Effector CD4-positive, alpha-beta T cell (primary cell): ENCODE results near the gene MAPK14.
"Not testable (repeated sequence)": the region's sequence is repeated elsewhere in the genome, so short reads cannot be mapped to it uniquely, and the experiment has no call there.

ENCODE experiments used
- DNase-seq: peaks from one replicate; pipeline ENCODE4 v3.0.0-alpha.2; 2020

MAPK14 gene

GRCh38 chr6:36070252-36070651, 42.6 kb downstream of the MAPK14 start:
- no peak for DNase-seq

DNA sequence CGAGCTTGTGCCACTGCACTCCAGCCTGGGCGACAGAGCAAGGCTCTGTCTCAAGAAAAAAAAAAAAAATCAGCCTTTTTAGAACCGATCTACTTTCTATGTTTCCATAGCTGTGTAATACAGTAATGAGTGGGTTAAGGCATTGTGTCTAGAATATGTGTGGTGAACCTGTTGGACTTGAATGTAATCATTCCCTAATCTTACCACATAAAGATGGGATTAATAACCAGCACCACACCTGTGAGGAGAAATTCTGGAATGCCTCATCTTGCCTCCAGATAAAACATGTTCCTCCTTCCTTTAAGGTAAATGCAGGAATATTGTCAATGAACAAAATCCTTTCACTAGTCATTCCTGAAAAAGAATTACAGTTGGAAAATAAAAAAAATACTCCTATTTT, 43.7 kb downstream of the MAPK14 start:
- no peak for DNase-seq

- DNase-seq: no peak
These were observed 44.1 kb downstream of the MAPK14 start for GRCh38 chr6:36071714-36072113.

- no peak for DNase-seq
These were observed 45.1 kb downstream of the MAPK14 start for GRCh38 chr6:36072681-36073080.

GRCh38 chr6:36073587-36073986, 46.0 kb downstream of the MAPK14 start:
- DNase-seq: no peak

DNA sequence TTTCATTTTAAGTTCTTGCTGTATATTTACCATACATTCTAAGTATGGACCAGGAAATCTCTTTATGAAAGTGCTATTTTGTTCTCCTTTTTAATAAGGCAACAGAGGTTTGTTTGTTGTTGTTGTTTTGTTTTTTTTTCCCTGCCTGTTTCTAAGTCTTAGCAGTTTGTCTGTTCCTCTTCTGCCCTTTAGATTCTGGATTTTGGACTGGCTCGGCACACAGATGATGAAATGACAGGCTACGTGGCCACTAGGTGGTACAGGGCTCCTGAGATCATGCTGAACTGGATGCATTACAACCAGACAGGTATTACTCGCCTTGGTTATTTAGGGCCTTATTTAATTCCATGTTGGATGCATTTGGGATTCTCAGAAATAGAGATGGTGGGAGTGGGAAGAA, 48.0 kb downstream of the MAPK14 start:
- no peak for DNase-seq

GRCh38 chr6:36076178-36077063, 48.8 kb downstream of the MAPK14 start:
- no peak for DNase-seq

DNA sequence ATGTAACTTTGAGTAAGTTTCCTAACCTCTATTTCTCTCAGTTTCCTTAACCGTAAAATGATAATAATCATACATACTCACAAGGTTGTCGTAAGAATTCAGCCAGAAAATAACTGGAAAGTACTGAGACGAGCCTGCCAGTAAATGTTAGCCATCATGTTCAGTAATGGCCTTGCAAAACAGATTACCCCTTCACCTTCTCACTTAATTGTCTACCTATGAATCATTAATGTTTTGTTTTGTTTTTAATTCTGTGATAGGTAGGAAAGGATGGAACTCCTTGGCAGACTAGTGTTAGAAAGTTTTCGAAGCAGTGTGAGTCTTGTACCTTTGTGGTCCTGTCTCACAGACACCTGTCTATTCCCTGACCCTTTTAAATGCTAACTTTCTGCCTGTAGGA, 50.6 kb downstream of the MAPK14 start:
- no peak for DNase-seq

DNA sequence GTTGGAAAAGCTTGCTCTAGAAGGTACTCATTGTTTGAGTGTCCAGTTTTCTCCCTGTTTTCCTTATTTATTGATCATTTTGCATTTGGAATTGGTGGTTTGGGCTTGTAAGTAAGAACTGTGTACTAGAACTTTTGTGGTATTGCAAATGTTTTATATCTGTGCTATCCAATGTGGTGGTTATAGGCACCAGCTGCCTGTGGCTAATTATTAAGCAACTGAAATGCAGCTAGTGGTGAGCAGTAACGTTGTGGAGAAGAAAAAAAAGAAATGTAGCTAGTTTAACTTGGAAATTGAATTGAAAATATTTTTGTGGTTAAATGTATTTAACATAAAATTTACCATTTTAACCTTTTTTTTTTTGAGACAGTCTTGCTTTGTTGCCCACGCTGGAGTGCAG, 52.0 kb downstream of the MAPK14 start:
- DNase-seq: no peak

GRCh38 chr6:36082318-36082717, 54.7 kb downstream of the MAPK14 start:
- no peak for DNase-seq

DNA sequence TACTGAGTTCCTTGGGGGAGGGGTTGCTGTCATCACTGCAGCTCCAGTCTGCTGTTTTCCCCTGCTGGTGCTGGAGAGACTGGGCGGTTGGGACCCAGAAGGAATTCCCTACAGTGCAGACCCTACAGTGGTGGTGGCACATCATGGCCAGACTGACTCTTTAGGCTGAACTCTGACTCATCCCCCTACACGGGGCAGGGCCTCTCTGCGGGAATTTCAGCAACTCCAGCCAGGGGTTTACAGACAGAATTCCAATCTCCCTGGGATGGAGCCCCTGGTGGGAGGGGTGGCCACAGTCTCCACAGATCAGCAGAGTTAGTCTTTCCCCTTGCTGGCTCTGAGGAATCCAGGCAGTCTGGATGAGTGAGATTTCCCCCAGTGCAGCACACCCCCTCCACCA, 55.8 kb downstream of the MAPK14 start:
- no peak for DNase-seq

- DNase-seq: not testable (repeated sequence)
These were observed 60.6 kb downstream of the MAPK14 start for GRCh38 chr6:36088204-36088603.

- no peak for DNase-seq
These were observed 61.4 kb downstream of the MAPK14 start for GRCh38 chr6:36089048-36089447.

DNA sequence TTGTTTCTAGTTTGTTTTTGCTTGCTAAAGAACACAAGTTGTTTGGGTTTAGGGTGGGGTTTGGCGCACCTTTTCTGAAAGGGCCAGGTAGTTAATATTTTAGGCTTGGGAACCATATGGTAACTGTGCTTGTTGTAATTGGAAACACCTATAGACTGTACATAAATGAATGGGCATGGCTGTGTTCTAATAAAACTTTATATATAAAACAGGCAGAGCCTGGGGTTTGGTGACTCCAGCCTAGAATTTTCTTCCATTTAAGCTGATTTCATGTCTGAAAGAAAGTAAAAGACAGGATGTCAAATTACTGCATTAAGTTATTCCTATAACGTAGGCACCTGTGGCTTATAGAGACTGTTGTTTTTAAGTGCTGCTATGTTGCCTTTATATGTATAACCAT, 66.6 kb downstream of the MAPK14 start:
- no peak for DNase-seq

GRCh38 chr6:36094753-36095496, 67.3 kb downstream of the MAPK14 start:
- DNase-seq: peak; percentile 80

DNA sequence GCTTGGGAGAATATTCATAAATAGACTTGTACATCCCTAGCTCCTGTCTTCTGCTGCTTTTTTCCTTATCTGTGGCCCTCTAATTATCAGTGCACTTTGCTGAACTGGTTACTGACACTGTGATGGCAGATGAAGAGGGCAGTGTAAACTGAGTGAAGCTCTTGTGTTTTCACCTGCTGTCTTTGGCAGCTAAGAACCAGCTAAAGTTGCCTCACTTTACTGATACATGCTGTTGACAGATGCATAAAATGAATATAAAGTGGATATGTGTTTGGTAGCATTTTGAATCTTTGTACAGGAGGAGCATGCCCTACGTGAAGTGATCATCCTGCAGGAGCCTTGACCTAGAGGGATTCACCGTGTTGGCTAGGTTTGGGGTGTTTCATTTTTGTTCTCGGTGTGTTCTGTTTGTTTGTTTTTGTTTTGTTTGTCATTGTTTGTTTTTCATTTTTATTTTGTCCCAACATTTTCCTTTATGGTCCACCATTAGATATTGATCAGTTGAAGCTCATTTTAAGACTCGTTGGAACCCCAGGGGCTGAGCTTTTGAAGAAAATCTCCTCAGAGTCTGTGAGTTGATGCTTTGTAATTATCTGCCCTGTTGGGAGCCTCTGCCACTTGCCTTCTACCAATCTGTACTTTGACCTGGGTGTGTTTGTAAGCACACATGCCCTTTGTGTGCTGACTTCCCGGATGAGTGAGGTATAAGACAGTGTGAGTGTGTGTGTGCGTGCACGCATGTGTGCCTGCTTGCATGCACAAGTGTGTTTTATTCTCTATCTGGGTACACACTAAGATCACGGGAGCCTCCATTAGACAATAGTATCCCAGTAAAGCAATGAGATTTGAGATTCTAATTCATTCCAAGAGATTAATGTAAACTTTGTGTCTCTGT, 68.1 kb downstream of the MAPK14 start:
- DNase-seq: no peak

- no peak for DNase-seq
These were observed 70.8 kb downstream of the MAPK14 start for GRCh38 chr6:36098253-36098919.

DNA sequence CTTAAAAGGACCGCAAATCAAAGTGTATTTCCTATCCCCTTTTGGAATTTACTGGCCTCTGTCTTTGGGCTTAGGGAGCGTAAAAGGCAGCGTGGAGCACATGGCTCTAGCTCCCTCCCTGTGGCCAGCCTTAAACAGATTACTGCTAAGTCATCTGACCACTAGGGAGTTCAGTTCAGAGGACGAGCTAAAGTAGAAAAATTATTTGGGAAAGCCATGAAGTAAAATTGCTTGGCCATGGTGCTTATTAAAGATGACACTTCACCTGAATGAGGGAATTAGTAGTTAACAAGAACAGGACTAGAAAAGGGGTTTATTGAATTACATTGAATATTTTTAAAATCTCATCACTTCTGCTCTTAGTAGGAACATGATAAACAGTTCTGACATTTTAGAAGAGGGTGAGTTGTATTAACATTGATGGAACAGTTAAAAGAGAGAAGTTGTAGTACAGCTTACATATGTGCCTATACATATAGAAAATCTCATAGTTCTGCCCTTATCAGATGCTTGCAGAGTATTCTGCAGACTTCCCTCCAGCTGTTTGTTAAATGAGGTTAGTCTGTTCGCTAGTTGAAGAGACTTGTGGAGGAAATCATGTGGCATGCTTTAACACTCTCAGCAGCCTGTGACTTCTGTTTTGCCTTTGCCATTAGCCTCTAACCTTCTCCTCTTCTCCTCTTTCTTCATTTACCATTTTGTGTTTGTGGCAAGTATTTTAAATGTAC, 71.5 kb downstream of the MAPK14 start:
- DNase-seq: no peak

- DNase-seq: peak; percentile 27
These were observed 72.4 kb downstream of the MAPK14 start for GRCh38 chr6:36099869-36100483.

GRCh38 chr6:36101691-36102090, 74.1 kb downstream of the MAPK14 start:
- no peak for DNase-seq

- no peak for DNase-seq
These were observed 75.2 kb downstream of the MAPK14 start for GRCh38 chr6:36102853-36103252.
